ENCODE results near the gene GPAM. TPM values are rescaled to one million over a fixed set of nuclear protein-coding genes. Genes with fewer than 3 reads are reported as not detected.
"Not testable (repeated sequence)": the region's sequence is repeated elsewhere in the genome, so short reads cannot be mapped to it uniquely, and the experiment has no call there.

GPAM gene
- 284 TPM for total RNA-seq

- DNase-seq = peak; percentile 88
These were observed at the start of gene GPAM for GRCh38 chr10:112183329-112184051. Gene GPAM (minus strand): TSS chr10:112183765. CDS start chr10:112181784, 1,981 bp downstream.

- DNase-seq = no peak
These were observed 49.1 kb upstream of the GPAM start for GRCh38 chr10:112232670-112233069.

GRCh38 chr10:112231602-112232400 is 48.2 kb upstream of the GPAM start:
- DNase-seq = no peak

- DNase-seq = no peak
These were observed 46.9 kb upstream of the GPAM start for GRCh38 chr10:112230325-112230988.

GRCh38 chr10:112229901-112230300 is 46.3 kb upstream of the GPAM start:
- DNase-seq = no peak

- no peak for DNase-seq
These were observed 45.5 kb upstream of the GPAM start for GRCh38 chr10:112229096-112229495.

- not testable (repeated sequence) for DNase-seq
These were observed 45.0 kb upstream of the GPAM start for GRCh38 chr10:112228366-112229088.

- DNase-seq = no peak
These were observed 43.9 kb upstream of the GPAM start for GRCh38 chr10:112227331-112227987.

- no peak for DNase-seq
These were observed 43.1 kb upstream of the GPAM start for GRCh38 chr10:112226439-112227248.

GRCh38 chr10:112225771-112226438 is 42.3 kb upstream of the GPAM start:
- DNase-seq = no peak

GRCh38 chr10:112224933-112225529 is 41.5 kb upstream of the GPAM start:
- DNase-seq = no peak

GRCh38 chr10:112223725-112224124 is 40.2 kb upstream of the GPAM start:
- no peak for DNase-seq

- DNase-seq = no peak
These were observed 39.2 kb upstream of the GPAM start for GRCh38 chr10:112222799-112223198.

GRCh38 chr10:112221545-112221944 is 38.0 kb upstream of the GPAM start:
- DNase-seq = no peak

- no peak for DNase-seq
These were observed 35.4 kb upstream of the GPAM start for GRCh38 chr10:112218960-112219359.

- no peak for DNase-seq
These were observed 34.4 kb upstream of the GPAM start for GRCh38 chr10:112218036-112218390.

GRCh38 chr10:112217386-112218035 is 33.9 kb upstream of the GPAM start:
- no peak for DNase-seq

GRCh38 chr10:112216966-112217365 is 33.4 kb upstream of the GPAM start:
- no peak for DNase-seq

- no peak for DNase-seq
These were observed 32.6 kb upstream of the GPAM start for GRCh38 chr10:112216151-112216550.

All from skin of body (tissue), 2 donors.